SK-N-SH (cell line): ENCODE data around the gene ABITRAM.

ENCODE experiments used
- GABPA ChIP-seq: IDR thresholded peaks from 2 replicates; pipeline ENCODE4 v1.4.0; 2012; ENCODE audit warnings: low read depth, mild to moderate bottlenecking
- TF ChIP-seq, protein P1 (sequence below): fragments of 150-350 bp; IDR thresholded peaks from 2 replicates; pipeline ENCODE4 v1.6.1; 2017; ENCODE audit warnings: antibody characterized with exemption, low read length, low read depth, borderline replicate concordance

- TF ChIP-seq GABPA: no peak
- TF ChIP-seq, protein P1, sequence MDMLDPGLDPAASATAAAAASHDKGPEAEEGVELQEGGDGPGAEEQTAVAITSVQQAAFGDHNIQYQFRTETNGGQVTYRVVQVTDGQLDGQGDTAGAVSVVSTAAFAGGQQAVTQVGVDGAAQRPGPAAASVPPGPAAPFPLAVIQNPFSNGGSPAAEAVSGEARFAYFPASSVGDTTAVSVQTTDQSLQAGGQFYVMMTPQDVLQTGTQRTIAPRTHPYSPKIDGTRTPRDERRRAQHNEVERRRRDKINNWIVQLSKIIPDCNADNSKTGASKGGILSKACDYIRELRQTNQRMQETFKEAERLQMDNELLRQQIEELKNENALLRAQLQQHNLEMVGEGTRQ: no peak
These were observed 20.8 kb upstream of the ABITRAM start for GRCh38 chr9:108913391-108913790.
